Smooth muscle cell (in vitro differentiated cells): ENCODE results near the gene CST4. TPM values are rescaled to one million over a fixed set of nuclear protein-coding genes. Genes with fewer than 3 reads are reported as not detected.
"Not testable (repeated sequence)": the region's sequence is repeated elsewhere in the genome, so short reads cannot be mapped to it uniquely, and the experiment has no call there.

ENCODE experiments used
- DNase-seq: peaks from one replicate; lab custom pipeline; 2025; ENCODE audit not compliant: unreplicated experiment; lab: John Stamatoyannopoulos, UW
- H2AFZ ChIP-seq: fragments of 200-600 bp; sonication (generic); 2 replicates; pipeline ENCODE4 v1.6.0; 2016; ENCODE audit warnings: antibody characterized with exemption, low read depth, mild to moderate bottlenecking
- H3F3A ChIP-seq: fragments of 200-600 bp; sonication (generic); 2 replicates; pipeline ENCODE4 v1.6.0; 2017; ENCODE audit warnings: antibody characterized with exemption, low read depth
- H3K27ac ChIP-seq: fragments of 200-600 bp; sonication (generic); 2 replicates; pipeline ENCODE4 v1.5.1; 2016; ENCODE audit warnings: low read depth, mild to moderate bottlenecking
- H3K27me3 ChIP-seq: fragments of 200-600 bp; sonication (generic); 2 replicates; pipeline ENCODE4 v1.6.1; 2016; ENCODE audit warnings: low read depth, mild to moderate bottlenecking
- H3K36me3 ChIP-seq: fragments of 200-600 bp; sonication (generic); 2 replicates; pipeline ENCODE4 v1.5.1; 2016; ENCODE audit warnings: low read depth
- H3K4me1 ChIP-seq: fragments of 200-600 bp; sonication (generic); 2 replicates; pipeline ENCODE4 v1.5.1; 2016; ENCODE audit warnings: low read depth
- H3K4me2 ChIP-seq: fragments of 200-600 bp; sonication (generic); 2 replicates; pipeline ENCODE4 v1.6.0; 2016; ENCODE audit warnings: mild to moderate bottlenecking
- H3K4me3 ChIP-seq: fragments of 200-600 bp; sonication (generic); 2 replicates; pipeline ENCODE4 v1.5.1; 2016; ENCODE audit warnings: mild to moderate bottlenecking
- H3K79me2 ChIP-seq: fragments of 200-600 bp; sonication (generic); 2 replicates; pipeline ENCODE4 v1.6.0; 2016; ENCODE audit warnings: low read depth, mild to moderate bottlenecking
- H3K9ac ChIP-seq: fragments of 200-600 bp; sonication (generic); 2 replicates; pipeline ENCODE4 v1.6.0; 2016; ENCODE audit warnings: low read depth
- H3K9me3 ChIP-seq: fragments of 200-600 bp; sonication (generic); replicated peaks from 2 replicates; pipeline ENCODE4 v1.5.1; 2016; ENCODE audit warnings: low read depth
- H4K20me1 ChIP-seq: fragments of 200-600 bp; sonication (generic); 2 replicates; pipeline ENCODE4 v1.6.0; 2016; ENCODE audit warnings: low read depth
- CTCF ChIP-seq: fragments of 200-600 bp; sonication (generic); IDR thresholded peaks from 2 replicates; pipeline ENCODE4 v1.5.1; 2017; ENCODE audit warnings: borderline replicate concordance, mild to moderate bottlenecking, antibody characterized with exemption; ENCODE audit not compliant: insufficient read depth, poor library complexity, severe bottlenecking
- WGBS: methylation state at CpG from one replicate; pipeline ENCODE4 v1.1.7; 2016; ENCODE audit warnings: low lambda C conversion rate; 5-methylcytosine and 5-hydroxymethylcytosine counted together
- polyA plus RNA-seq: library from polyadenylated mRNA; unstranded; fragments of >200 nt; fragmentation: Nextera tagmentation; extraction: Ambion mirVana; gene quantifications from 2 replicates; pipeline ENCODE4 v1.2.1, GENCODE V29; 2016
- total RNA-seq: library from RNA; depleted of rRNA; stranded (reverse); fragments of >200 nt; gene quantifications from 2 replicates; pipeline ENCODE4 v1.2.3, GENCODE V29; 2014

Gene CST4
- total and polyA plus RNA-seq, 2 experiments from 2014 or later, result not detected

GRCh38 chr20:23661002-23661429 is 27.8 kb downstream of the CST4 start:
- Histone ChIP-seq H2AFZ (no peak overlapping the region), H3K9ac (no peak overlapping the region), H3K27ac (no peak overlapping the region), H3K27me3 (no peaks in the 10 kb centered on the region), H3K4me3 (no peak overlapping the region), H3F3A (no peaks in the 10 kb centered on the region), H4K20me1 (no peaks in the 10 kb centered on the region), H3K79me2 (no peaks in the 10 kb centered on the region), H3K9me3 (no peaks in the 10 kb centered on the region), H3K4me1 (no peaks in the 10 kb centered on the region), H3K4me2 (no peak overlapping the region), H3K36me3 (no peaks in the 10 kb centered on the region)
- DNase-seq, result no peak
- WGBS, result 86% methylated on average over 6 of the region's 6 CpGs
- no peak for TF ChIP-seq CTCF

DNA sequence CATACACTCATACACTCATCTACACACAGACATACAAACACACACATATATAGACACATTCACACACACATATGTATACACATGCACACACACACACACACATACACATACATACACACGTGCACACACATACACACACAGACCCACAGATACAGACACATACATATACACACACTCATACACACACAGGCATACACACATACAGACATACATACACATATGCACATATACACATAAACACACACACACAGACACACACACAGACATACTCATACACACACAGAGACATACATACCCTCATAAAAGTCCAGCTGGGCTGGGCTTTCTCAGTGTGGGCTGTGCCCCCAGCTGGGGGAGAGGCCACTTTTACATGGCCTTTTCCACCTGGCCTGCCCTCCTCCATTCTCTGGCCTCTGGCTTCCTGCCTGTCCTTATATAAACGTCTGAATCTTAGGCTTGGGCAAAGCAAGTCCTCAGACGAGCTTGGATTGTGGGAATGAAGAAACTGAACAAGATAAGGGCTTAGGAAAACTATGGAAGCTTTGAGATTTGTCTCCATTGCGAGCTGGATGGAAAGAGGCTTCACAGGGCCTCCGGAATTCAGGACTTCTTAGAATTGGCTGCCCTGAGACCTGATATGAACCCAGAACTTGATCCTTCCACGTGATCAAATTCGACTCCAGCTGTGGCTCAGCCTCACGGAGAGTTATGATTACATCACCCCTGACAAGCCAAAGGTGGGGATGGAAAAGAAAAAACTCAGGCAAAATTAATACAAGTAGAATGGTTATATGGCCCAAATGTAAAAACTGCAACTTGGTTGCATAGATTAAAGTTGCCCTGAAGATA is 28.6 kb downstream of the CST4 start:
- Histone ChIP-seq H3K27ac (no peak overlapping the region), H3K4me2 (no peak overlapping the region)
- 54% methylated on average over 8 of the region's 8 CpGs for WGBS

DNA sequence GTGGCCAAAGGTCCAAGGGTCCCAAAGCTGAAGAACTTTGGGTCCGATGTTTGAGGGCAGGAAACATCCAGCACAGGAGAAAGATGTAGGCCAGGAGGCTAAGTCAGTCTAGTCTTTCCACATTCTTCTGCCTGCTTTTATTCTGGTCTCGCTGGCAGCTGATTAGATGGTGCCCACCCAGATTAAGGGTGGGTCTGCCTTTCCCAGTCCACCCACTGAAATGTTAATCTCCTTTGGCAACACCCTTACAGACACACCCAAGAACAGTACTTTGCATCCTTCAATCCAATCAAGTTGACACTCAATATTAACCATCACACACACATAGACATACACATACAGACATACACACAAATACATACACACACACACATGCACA is 29.2 kb downstream of the CST4 start:
- H4K20me1 ChIP-seq, H3K9me3 ChIP-seq, H3F3A ChIP-seq, H3K36me3 ChIP-seq, H3K27me3 ChIP-seq, H3K4me2 ChIP-seq, H3K27ac ChIP-seq, H3K4me1 ChIP-seq, H3K9ac ChIP-seq, H3K4me3 ChIP-seq, H3K79me2 ChIP-seq, H2AFZ ChIP-seq, DNase-seq: not testable (repeated sequence)
- WGBS, result 100% methylated on average over 2 of the region's 2 CpGs

More for the DNA sequence above, 28.6 kb downstream of the CST4 start:
- DNase-seq, result no peak
- no peaks in the 10 kb centered on the region for H3K4me1 ChIP-seq
- H3K79me2 ChIP-seq, result no peaks in the 10 kb centered on the region
- H3F3A ChIP-seq, result no peaks in the 10 kb centered on the region
- H3K9ac ChIP-seq, result no peak overlapping the region
- H4K20me1 ChIP-seq, result no peaks in the 10 kb centered on the region
- no peak overlapping the region for H3K4me3 ChIP-seq
- no peaks in the 10 kb centered on the region for H3K36me3 ChIP-seq
- H3K9me3 ChIP-seq, result no peaks in the 10 kb centered on the region
- H3K27me3 ChIP-seq, result no peaks in the 10 kb centered on the region
- TF ChIP-seq CTCF, result no peak
- H2AFZ ChIP-seq, result no peak overlapping the region

- H4K20me1 ChIP-seq, result no peaks in the 10 kb centered on the region
- 81% methylated on average over 8 of the region's 8 CpGs for WGBS
- H3K9me3 ChIP-seq, result no peaks in the 10 kb centered on the region
- no peaks in the 10 kb centered on the region for H3F3A ChIP-seq
- no peak for TF ChIP-seq CTCF
- no peaks in the 10 kb centered on the region for H3K27me3 ChIP-seq
- no peak overlapping the region for H3K4me2 ChIP-seq
- no peaks in the 10 kb centered on the region for H3K4me1 ChIP-seq
- no peak overlapping the region for H3K4me3 ChIP-seq
- DNase-seq, result no peak
- H3K79me2 ChIP-seq, result no peaks in the 10 kb centered on the region
- no peak overlapping the region for H3K9ac ChIP-seq
- no peak overlapping the region for H2AFZ ChIP-seq
- no peaks in the 10 kb centered on the region for H3K36me3 ChIP-seq
- no peak overlapping the region for H3K27ac ChIP-seq
These were observed 29.7 kb downstream of the CST4 start for GRCh38 chr20:23658989-23659609.
